GM18508 (cell line): ENCODE measurements around the gene R3HDM1.
"Not testable (repeated sequence)": the region's sequence is repeated elsewhere in the genome, so short reads cannot be mapped to it uniquely, and the experiment has no call there.

Source experiments
- ATAC-seq: cut with Tn5 transposase; IDR thresholded peaks from one replicate; pipeline ENCODE4 v1.9.1; 2021; ENCODE audit warnings: moderate number of reproducible peaks; ENCODE audit not compliant: insufficient read depth, unreplicated experiment

R3HDM1 gene

DNA sequence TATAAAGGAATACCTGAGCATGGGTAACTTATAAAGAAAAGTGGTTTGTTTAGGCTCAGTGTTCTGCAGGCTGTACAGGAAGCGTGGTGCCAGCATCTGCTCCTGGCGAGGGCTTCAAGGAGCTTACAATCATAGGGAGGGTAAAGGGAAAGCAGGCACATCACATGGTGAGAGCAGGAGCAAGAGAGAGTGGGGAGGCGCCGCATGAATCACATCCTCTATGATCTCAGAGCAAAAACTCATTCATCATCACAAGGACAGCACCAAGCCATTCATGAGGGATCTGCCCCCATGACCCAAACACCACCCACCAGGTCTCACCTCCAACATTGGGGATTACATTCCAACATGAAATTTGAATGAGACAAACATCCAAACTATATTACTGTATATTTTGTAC, 32.5 kb downstream of the R3HDM1 start:
- ATAC-seq, result no peak

DNA sequence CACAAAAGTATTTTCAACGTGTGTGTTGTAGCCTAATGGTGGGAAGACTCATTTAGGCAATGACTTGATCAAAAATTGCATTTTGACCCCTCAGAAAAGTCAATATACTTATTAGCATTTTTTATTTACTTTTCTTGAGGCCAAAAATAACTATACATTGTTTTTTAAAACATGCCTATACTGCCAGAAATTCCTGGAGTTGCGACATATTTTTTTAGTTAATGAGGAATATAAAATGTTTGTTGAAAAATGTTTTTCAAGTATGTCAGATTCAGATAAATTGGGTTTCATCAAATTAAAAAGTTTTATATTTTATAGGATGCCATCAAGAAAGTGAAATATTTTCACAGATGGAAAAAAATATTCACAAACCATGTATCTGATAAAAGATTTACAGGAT, 39.6 kb downstream of the R3HDM1 start:
- ATAC-seq, result no peak

DNA sequence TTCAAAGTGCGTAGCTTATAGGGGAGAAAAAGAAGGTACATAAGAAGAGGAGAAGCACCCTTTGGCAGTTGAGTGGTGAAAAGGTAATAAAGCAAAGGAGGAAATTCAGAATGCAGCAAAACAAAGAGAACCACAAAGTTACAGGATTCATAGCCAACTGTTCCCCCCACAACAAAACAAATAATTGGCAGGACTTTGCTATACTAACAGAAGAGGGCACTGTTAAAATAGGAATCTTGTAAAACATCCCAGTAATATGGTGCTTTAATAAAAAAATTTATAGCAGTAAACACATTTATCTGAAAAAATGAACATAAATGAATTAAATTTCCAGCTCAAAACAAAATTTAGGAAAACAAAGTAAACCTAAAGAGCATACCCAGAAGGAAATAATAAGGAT, 42.3 kb downstream of the R3HDM1 start:
- no peak for ATAC-seq

DNA sequence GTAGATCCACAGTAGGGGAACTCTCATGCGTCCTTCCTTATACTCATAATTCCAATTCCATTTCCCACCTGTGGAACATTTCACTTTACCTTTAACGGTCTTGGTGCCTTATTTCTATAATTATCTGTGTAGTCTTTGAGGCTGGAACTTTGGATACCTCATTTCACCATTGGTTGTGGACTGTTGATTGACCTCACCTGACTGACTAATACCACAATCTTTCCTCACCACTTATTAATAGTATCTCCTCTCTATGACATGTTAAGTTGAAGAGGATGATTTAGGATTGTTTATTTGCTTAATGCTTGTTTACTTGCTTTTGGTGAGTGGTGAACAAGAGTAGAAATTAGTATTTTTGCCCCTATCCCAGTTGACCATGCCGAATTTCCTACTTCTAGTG, 50.0 kb downstream of the R3HDM1 start:
- ATAC-seq, result no peak

DNA sequence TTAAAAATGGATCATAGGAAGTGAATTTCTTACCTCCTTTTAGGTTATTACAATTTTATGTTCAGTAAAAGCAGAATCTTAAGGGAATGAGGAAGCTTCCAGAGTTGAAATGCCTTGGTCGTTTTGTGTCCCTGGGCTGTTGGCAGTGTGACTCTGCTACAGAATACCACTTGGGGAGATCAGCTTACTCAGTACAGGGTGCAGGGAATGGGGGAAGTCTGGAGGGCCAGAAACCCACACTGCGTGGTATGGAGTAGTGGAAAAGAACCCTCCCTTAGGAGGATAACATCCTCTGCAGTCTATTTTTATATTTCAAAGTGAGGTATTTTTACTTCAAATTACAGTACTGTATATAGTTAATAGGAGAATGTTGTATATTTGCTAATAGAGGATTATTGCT, 51.1 kb downstream of the R3HDM1 start:
- no peak for ATAC-seq

DNA sequence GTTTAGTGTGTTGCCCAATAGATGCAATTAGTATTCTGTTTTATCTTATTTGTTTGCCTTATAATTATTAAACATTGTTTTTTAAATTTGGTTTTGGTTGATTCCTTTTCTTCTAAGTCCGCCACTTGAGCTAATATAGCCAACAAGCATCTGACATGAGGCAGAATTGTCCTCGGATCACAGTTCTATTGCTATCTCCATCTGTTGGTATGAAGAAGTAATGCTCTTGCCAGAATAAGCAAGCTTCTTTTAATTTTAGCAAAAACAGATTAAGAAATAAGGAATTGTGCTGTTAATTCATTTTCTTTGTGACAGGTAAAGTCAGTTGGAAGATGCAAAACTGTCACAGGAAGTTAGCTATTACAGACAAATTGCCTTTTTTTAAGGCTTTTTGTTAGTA, 54.3 kb downstream of the R3HDM1 start:
- no peak for ATAC-seq

DNA sequence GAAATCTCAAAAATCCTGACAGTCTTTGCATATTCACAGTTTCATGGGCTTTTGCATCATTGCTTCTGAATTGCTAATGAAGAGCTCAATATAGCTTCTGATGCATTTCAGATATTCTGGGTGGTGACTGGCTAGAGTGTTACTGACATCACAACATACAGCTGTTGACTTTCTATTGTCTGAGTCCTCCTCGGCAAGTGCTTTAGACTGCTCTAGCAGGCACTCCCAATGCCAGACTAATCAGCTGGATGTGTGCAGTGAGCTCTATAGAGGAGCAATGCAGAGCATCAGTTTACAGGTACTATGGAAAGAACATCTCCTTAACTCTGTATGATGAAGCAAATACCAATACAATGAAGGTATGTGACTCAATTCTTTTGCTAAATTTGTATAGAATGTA, 54.9 kb downstream of the R3HDM1 start:
- ATAC-seq, result peak; percentile 78

DNA sequence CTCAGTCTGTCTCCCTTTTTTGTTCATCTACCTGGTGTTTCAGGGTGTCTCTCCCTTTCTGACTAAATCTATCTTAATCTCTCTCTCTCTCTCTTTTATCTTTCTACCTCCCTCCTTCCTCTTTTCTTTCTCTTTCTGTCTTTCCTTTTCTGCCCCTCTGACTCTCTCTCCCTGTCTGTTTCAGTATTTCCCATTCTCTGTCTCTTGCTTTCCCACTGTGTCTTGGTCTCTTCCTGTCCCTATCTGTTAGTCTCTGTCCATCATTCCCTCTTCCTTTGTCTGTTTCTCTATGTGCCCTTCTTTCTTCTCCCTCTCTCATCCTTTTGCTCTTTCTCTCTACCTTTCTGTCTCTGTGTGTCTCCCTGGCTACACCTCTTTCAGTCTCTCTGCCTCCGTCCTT, 56.7 kb downstream of the R3HDM1 start:
- ATAC-seq, result no peak

DNA sequence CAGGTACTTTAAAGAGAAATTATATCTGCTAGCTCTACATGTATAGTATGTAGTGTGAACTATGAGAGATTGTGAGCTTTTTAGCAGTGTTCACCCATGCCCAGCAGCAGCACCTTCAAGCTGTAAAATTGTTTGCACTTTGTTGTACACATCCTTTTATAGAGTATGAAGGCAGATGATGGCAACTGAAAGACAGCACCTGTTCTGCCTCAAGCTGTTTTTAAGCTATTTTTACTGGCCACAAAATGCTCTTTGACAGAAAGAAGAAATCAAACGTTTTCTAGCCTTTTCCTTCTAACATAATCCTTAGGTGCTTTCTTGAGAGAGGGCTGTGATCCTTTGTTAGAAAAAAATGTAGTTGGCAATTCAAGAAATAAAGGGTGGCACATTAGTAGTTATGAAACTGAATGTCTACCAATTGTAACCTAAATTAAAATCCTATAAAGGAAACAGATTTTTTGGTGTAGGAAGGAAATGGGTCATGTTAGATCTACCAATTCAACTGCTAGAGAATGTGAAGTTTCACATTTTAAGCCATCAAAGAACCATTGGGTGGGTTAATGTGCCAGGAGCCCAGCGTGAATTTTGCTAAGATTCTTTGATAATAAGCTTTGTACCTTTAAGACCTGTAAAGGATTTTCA, 59.5 kb downstream of the R3HDM1 start:
- no peak for ATAC-seq

DNA sequence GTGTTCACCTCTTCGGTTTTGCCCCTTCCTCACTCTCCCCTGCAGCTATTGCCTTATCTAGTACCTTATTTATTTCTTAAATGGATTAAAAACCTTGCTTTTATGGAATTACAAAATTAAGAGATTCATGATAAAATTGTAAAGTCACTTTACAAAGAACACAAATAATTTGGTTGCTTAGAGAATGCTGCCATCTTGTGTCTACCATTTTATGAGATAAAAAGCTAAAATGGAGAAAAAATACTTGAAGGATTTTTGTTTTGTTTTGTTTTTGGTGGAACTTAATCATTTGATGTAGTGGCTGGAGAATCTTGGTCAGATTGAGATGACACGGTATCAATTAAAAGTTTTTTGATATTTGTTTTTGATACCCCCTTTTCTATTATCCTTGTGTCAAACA, 69.6 kb downstream of the R3HDM1 start:
- no peak for ATAC-seq

DNA sequence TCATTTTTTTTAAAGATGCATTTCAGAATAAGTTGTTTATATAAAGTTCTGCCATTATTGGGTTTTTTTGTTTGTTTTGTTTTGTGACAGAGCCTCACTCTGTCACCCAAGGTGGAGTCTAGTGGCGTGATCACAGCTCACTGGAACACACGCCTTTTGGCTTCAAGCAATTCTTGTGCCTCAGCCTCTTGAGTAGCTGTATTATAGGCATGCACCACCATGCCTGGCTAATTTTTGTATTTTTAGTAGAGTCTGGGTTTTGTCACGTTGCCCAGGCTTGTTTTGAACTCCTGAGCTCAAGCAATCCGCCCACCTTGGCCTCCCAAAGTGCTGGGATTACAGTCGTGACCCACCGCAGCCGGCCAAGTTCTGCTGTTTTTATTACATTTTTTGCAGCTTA, 72.3 kb downstream of the R3HDM1 start:
- no peak for ATAC-seq

DNA sequence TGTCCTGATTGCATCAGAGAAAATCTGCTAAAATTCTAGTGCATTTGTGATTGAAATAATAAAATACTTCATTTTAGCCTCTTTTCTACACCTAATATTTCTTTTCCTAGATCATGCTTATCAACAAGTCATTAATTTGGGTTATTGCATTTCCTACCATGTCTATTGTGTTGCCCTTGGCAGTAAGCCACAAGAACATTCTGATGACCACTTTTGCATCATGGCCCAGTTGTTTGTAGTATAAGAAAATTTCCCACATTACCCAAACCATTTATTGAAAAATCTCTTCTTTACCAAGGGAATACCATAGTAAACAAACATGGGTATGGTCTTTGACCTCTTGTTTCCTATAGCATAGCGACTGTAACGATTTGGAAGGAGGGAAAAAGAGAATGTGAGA, 76.3 kb downstream of the R3HDM1 start:
- ATAC-seq, result no peak

DNA sequence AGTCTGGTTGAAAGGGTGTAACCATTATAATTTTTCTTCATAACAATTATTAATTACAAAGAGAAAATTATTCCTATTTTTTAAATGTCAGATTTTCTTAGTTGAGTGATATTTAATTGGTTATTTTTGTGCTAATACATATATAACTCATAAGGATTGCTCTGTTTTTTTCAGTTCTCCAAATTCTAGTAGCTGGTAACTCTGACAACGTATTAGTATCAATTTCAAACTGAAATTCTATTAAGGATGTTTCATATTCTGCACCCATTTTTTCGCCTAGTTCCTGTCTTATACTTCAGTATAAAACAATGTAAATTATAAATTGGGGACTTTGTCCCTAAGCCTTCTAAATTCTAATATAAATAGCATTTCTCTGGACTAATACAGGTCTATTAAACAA, 81.0 kb downstream of the R3HDM1 start:
- no peak for ATAC-seq

DNA sequence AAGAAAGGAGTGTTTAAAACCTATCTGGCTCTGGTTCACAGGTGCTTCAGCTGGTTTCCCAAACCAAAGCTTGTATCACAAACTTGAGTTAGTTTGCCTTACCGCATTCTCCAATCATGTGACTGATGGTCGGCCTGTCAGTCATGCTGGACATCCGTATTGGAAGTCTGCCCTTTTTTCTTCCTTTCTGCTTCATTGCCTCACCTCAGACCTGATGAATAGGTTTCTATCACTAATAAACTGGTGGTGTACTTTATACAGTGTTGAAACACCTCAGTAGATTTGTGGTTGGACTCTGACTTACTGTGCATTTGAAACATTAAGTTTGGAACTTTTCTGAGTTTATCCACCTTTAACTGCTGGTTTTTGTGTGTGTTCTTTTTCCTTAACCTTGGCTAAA, 84.1 kb downstream of the R3HDM1 start:
- no peak for ATAC-seq

DNA sequence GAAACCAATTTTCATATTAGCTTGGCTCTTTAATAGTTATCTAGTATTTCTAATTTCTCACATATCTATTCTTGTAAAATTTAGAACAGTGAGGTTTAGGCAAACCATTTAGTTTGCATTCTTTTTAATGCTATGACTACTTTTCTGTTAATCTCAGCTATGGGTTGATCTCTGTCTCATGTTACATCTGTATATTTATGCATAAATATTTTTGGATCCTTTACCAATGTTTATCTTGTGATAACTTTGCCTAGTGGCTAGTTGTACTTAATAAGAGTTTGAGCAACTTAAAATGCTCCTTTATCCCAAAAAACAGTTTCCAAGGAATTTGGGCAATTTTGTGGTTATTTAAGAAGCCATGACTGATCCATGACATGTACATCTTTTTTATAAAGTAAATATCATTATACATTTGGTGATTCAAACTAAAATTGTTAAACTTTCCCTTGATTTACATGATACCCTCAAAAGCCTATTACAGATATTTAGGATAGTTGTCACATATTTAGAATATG, 86.3 kb downstream of the R3HDM1 start:
- ATAC-seq, result no peak

DNA sequence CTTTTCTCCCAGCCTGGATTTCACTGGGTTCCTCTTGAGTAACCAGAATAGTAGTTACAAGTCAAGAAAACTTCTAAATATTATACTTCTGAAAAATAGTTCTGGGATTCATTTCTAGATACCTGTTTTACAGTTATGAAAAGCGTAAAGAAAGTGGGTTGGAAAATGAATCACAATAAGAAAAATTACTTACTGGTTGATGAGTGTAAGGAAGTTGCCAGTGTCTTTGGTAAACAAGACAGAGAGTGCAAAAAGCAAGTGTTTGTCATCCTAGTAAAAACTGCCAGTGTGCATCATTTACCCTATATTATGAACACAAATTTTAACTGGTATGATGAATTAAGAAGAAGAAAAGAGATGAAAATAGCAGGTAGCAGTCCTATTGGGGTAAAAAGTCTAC, 88.9 kb downstream of the R3HDM1 start:
- no peak for ATAC-seq

DNA sequence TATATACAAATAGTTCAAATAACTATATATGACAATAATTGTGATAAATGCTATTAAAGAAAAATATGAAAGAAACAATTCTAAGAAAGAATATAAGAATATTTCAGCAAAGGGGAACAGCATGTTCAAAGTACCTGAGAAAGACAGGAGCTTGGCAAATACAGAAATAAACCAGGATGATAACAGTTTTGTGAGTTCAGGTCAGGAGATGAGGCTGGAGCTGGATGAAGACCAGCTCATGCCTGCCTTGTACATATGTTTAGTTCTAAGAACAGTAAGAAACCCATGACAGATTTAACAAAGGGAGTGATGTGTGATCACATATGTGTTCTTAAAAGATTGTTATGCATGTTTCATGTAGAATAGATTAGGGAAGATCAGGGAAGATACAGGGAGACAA, 98.2 kb downstream of the R3HDM1 start:
- no peak for ATAC-seq

DNA sequence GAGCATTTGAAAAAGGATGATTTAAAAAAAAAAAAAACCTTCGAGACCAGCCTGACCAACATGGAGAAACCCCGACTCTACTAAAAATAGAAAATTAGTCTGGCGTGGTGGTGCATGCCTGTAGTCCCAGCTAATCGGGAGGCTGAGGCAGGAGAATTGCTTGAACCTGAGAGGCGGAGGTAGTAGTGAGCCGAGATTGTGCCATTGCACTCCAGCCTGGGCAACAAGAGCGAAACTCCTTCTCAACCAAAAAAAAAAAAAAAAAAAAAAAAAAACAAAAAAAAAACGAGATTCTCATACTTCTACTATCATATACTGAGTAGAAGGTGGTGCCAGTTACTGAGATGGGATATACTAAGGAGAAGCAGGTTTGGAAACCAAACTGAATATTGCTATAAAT, 98.8 kb downstream of the R3HDM1 start:
- ATAC-seq, result not testable (repeated sequence)

DNA sequence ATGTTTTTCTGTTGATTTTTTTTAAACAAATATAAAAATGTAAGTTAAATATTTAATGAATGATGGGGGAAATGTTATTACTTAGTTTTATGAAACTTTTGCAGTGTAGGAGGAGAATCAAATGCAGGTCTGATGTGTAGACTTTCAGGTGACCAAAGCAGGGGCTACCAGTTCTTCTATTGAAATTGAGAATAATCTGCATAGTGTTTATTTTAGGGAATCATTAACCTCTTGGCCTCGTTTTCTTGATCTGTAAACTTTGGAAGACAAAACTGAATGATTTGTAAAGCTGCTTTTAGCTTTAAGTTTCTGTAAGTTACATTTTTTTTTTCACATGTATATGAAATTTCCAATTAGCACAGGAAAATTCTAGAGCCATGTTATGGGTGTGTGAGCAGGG, 99.2 kb downstream of the R3HDM1 start:
- ATAC-seq, result no peak

DNA sequence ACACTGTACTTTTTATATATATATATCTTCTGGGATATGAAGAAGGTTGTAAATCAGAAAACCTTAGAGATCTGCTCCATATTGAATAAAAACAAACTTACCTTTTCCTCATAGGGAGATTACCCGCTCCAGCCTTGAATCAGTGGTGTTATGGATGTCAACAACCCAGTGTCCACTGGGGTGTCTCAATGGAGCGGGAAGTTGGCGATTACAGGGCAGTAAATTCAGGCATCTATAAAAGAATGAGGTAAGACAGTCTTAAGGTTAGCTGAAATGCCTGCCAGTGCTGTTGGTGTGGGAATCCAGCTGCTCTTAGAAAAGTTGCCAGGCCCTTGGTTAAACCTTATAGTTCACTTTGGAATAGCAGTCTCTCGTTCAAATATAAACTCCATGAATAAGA, 102.3 kb downstream of the R3HDM1 start:
- ATAC-seq, result no peak

DNA sequence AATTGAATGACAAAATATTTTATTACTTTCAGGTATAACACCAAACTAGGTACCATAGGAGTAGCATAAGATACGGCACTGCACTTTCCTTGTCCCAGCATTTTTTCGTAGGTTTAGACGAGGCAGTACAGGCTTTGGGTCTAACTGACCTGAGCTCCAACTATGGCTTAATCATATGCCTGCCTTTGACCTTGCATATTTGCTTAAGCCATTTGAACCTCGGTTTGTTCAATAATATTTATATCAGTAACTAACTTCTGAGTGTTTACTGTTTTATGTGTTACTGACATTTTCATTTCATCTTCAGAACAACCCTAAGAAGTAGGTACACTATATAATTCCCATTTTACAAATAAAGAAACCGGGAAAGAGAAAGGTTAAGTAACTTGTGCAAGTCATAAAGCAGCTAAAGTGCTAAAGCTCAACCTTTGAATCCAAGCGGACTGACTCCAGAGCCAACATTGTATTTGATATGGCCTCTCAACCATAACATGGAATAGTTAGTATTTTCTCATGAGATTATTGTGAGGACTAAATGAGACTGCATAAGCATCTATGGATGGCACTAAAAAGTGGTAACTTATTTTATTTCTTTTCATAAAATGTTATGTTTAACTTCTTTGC, 104.0 kb downstream of the R3HDM1 start:
- no peak for ATAC-seq

DNA sequence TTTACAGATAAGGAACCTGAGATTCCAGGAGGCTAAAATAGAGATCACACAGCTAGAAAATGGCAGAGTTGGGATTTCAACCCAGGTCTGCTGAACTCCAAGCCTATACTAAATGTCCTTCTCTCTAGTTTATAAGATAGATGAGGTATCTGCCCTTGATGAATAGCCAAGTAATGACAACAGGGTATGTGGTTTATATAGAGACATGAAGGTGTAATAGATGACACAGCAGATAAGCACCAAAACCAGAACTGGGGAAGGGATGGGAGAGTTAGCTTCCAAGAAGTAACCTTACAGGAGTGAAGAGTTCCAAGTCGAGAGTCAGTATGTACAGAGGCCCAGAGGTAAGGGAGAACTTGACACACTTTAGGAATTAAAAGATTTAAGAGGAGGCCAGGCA, 105.7 kb downstream of the R3HDM1 start:
- ATAC-seq, result no peak
